CD4-positive, alpha-beta T cell (primary cell): Measurements from ENCODE around the gene WASF3. TPM values are rescaled to one million over a fixed set of nuclear protein-coding genes. Genes with fewer than 3 reads are reported as not detected.

Experiments
- ATAC-seq: fragments of 200-7000 bp; cut with Tn5 transposase; one replicate; pipeline ENCODE4 v1.10.0; 2022; ENCODE audit warnings: mild to moderate bottlenecking; ENCODE audit not compliant: poor library complexity
- CTCF ChIA-PET: fragments of 350-600 bp; sonication (Branson Sonifier 250); formaldehyde crosslinking; loops from one replicate; lab custom pipeline; 2021; ENCODE audit warnings: antibody characterized with exemption, inconsistent platforms; lab: Charles Lee
- POLR2A ChIA-PET: fragments of 350-600 bp; sonication (Branson Sonifier 250); formaldehyde crosslinking; loops from one replicate; lab custom pipeline; 2021; ENCODE audit warnings: antibody characterized with exemption, inconsistent platforms; lab: Charles Lee
- DNase-seq, 14 experiments: peaks; one replicate each; pipeline ENCODE4 v3.0.0-alpha.2; 2013 to 2020; ENCODE audit warnings: mixed read lengths in 2 of 14
- H3K27ac ChIP-seq, 2 donors: one replicate each; pipeline versions ENCODE4 v1.5.1 to v1.7.0; 2013; ENCODE audit warnings: low read length in 2 of 2, low read depth in 1 of 2, mild to moderate bottlenecking in 1 of 2
- H3K27me3 ChIP-seq, 2 experiments: 1 replicate in 1 of 2; 2 replicates in 1 of 2; pipeline versions ENCODE4 v1.6.1 to v1.7.0; 2013; ENCODE audit warnings: low read length in 2 of 2, control low read depth in 1 of 2, mild to moderate bottlenecking in 1 of 2, moderate library complexity in 1 of 2; ENCODE audit not compliant: insufficient read depth in 2 of 2, control insufficient read depth in 1 of 2
- H3K36me3 ChIP-seq: one replicate; pipeline ENCODE4 v1.6.1; 2013; ENCODE audit warnings: low read length, control low read depth; ENCODE audit not compliant: insufficient read depth
- H3K4me1 ChIP-seq: one replicate; pipeline ENCODE4 v1.6.1; 2013; ENCODE audit warnings: low read length, control low read depth; ENCODE audit not compliant: insufficient read depth
- H3K4me3 ChIP-seq: one replicate; pipeline ENCODE4 v1.5.1; 2013; ENCODE audit warnings: mild to moderate bottlenecking, low read length, moderate library complexity
- H3K9me3 ChIP-seq, 2 experiments: 1 replicate in 1 of 2; 2 replicates in 1 of 2; pipeline versions ENCODE4 v1.6.1 to v1.7.0; 2013; ENCODE audit warnings: low read length in 2 of 2, mild to moderate bottlenecking in 2 of 2, control low read depth in 1 of 2, moderate library complexity in 1 of 2; ENCODE audit not compliant: control insufficient read depth in 1 of 2, insufficient read depth in 1 of 2
- H3K27ac Mint-ChIP-seq: one replicate; pipeline ENCODE4 v1.8.0; 2020; ENCODE audit warnings: mixed read lengths
- H3K27me3 Mint-ChIP-seq: one replicate; pipeline ENCODE4 v1.8.0; 2021; ENCODE audit warnings: mixed read lengths
- H3K36me3 Mint-ChIP-seq: one replicate; pipeline ENCODE4 v1.8.0; 2021; ENCODE audit warnings: low read depth, mixed read lengths
- H3K4me1 Mint-ChIP-seq: one replicate; pipeline ENCODE4 v1.8.0; 2021; ENCODE audit warnings: low read depth, mixed read lengths
- H3K4me3 Mint-ChIP-seq: one replicate; pipeline ENCODE4 v1.8.0; 2020; ENCODE audit warnings: mild to moderate bottlenecking, mixed read lengths
- H3K9me3 Mint-ChIP-seq: one replicate; pipeline ENCODE4 v1.8.0; 2020; ENCODE audit warnings: mixed read lengths
- CTCF ChIP-seq: fragments of 200-600 bp; IDR thresholded peaks from one replicate; pipeline ENCODE4 v1.8.0; 2022; ENCODE audit warnings: antibody characterized with exemption, mild to moderate bottlenecking
- intact Hi-C, 2 experiments: fragments of 100-400 bp; cut with DNase I in 1 of 2; cut with micrococcal nuclease in 1 of 2; formaldehyde crosslinking; loops; one replicate each; pipeline versions ENCODE4 v1.15.1 to v1.9.0; 2023 to 2025; cut with DNase I, micrococcal nuclease
- total RNA-seq, 174 experiments: library from RNA in 2 of 174; stranded (reverse) in 2 of 174; gene quantifications; one replicate each; pipeline ENCODE4 v1.2.3 and lab custom pipeline; 2021 to 2026

WASF3 gene
- total RNA-seq, 2 experiments from 2014 or later = 0.08 TPM; not detected in 1

- Histone ChIP-seq H3K4me1 (no peaks in the 10 kb centered on the region), H3K27me3 (peaks cover 7 to 10% of the 10 kb centered on the region in 2 experiments), H3K27ac (no peak overlapping the region), H3K9me3 (no peaks in the 10 kb centered on the region), H3K4me3 (no peak overlapping the region), H3K36me3 (no peaks in the 10 kb centered on the region)
- TF ChIP-seq CTCF = no peak
- H3K4me3 Mint-ChIP-seq = no peak overlapping the region
- peaks cover 4% of the 10 kb centered on the region for H3K9me3 Mint-ChIP-seq
- intact Hi-C loops = no loop called here
- no peak for DNase-seq
- H3K27ac Mint-ChIP-seq = no peak overlapping the region
- peaks cover 50% of the 10 kb centered on the region for H3K27me3 Mint-ChIP-seq
- H3K4me1 Mint-ChIP-seq = no peaks in the 10 kb centered on the region
- CTCF ChIA-PET = no interaction called here
- POLR2A ChIA-PET = no interaction called here
- ATAC-seq = no peak
- no peaks in the 10 kb centered on the region for H3K36me3 Mint-ChIP-seq
These were observed 34.2 kb downstream of the WASF3 start for GRCh38 chr13:26591672-26592071.

- Mint-ChIP-seq H3K4me1 (no peaks in the 10 kb centered on the region), H3K36me3 (no peaks in the 10 kb centered on the region), H3K9me3 (peaks cover 6% of the 10 kb centered on the region), H3K4me3 (no peak overlapping the region), H3K27me3 (peaks cover 42% of the 10 kb centered on the region), H3K27ac (no peak overlapping the region)
- peaks cover 0 to 5% of the 10 kb centered on the region in 2 experiments for H3K9me3 ChIP-seq
- ChIA-PET POLR2A (no interaction called here), CTCF (no interaction called here)
- no peak overlapping the region for H3K27ac ChIP-seq
- H3K4me3 ChIP-seq = no peak overlapping the region
- ATAC-seq (no peak), DNase-seq (no peak)
- peaks cover 6 to 7% of the 10 kb centered on the region in 2 experiments for H3K27me3 ChIP-seq
- H3K4me1 ChIP-seq = no peaks in the 10 kb centered on the region
- intact Hi-C loops = no loop called here
- no peaks in the 10 kb centered on the region for H3K36me3 ChIP-seq
- TF ChIP-seq CTCF = no peak
These were observed 36.2 kb downstream of the WASF3 start for GRCh38 chr13:26593661-26594060.

- H3K27ac ChIP-seq = no peak overlapping the region
- POLR2A ChIA-PET = no interaction called here
- H3K4me1 Mint-ChIP-seq = no peaks in the 10 kb centered on the region
- DNase-seq (no peak), ATAC-seq (no peak)
- intact Hi-C loops = no loop called here
- no peaks in the 10 kb centered on the region for H3K36me3 Mint-ChIP-seq
- CTCF ChIA-PET = no interaction called here
- peaks cover 4 to 7% of the 10 kb centered on the region in 2 experiments for H3K27me3 ChIP-seq
- no peaks in the 10 kb centered on the region for H3K36me3 ChIP-seq
- H3K27ac Mint-ChIP-seq = no peak overlapping the region
- no peak overlapping the region for H3K4me3 Mint-ChIP-seq
- peaks cover 6% of the 10 kb centered on the region for H3K9me3 Mint-ChIP-seq
- no peak overlapping the region for H3K4me3 ChIP-seq
- TF ChIP-seq CTCF = no peak
- H3K9me3 ChIP-seq = peaks cover 0 to 10% of the 10 kb centered on the region in 2 experiments
- peaks cover 35% of the 10 kb centered on the region for H3K27me3 Mint-ChIP-seq
- H3K4me1 ChIP-seq = no peaks in the 10 kb centered on the region
These were observed 36.9 kb downstream of the WASF3 start for GRCh38 chr13:26594363-26594762.
